Measurements from ENCODE around the gene ADGRV1.

Gene ADGRV1

DNA sequence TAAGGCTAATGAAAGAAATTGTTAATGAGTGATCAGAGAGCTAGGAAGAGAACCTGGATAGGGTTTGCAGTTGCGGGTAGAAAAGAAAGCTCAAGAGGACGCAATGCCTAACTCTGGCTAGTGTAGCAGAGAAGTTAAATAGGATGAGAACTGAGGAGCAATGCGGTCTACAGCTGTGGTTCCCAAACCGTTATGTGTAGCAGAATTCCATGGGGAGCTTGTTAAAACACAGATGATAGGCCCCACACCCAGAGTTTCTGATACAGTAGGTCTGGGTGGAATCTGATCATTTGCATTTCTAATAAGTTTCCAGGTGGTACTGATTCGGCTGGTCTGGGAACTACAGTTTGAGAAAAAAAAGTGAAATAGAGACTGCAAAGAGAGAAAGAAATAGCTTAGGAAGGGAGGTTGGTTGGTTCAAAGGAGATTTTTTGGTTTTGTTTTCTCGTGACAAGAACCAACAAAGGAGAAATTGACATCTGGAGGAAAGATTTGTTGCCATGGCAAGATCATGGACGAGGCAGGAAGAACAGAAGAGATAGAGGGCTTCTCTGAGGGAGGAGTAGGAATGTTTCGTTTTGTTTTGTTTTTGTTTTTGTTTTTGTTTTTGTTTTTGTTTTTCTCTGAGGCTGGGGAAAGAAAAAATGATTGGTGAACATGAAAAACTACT is 548.4 kb downstream of the ADGRV1 start:
- no peak for DNase-seq (ENCODE audit: low read depth, low spot score)

DNA sequence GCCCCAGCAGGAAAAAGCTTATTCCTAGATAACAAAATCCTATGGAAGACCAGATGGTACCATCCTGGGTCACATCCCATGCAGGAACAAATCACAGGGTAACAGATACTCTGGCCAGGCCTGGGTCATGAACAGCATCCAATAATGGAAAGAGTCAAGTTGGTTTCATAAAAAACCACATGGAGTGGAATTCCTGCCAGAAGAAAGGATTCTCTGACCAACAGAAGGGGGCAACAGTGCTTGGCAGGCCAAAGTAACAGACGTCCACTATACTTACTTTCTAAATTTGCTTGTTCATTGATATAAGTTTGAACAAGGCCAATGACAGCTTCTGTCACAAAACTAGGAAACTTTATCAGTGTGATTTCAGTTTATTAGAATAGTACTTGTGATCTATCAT is 551.0 kb downstream of the ADGRV1 start:
- DNase-seq (ENCODE audit: low read depth, low spot score): no peak

DNA sequence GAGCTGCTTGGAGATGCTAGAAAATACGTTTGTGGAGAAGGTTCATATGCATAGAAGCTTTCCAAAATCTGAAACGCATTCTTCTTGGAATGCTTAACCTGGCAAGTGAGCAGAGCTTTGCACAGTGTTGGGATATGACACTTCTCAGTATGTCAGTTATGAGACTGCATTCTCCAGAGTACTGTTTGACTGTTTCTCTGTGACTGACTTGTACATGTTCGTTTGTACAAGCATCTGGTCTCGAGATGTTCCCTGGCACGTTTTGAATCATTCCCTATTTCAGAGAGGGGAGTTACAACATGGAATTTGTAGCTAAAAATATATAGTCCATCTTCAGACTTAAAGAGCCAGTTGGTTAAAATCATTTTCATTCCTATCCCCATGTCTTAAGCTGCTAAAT is 552.1 kb downstream of the ADGRV1 start:
- DNase-seq (ENCODE audit: low read depth, low spot score): no peak

DNA sequence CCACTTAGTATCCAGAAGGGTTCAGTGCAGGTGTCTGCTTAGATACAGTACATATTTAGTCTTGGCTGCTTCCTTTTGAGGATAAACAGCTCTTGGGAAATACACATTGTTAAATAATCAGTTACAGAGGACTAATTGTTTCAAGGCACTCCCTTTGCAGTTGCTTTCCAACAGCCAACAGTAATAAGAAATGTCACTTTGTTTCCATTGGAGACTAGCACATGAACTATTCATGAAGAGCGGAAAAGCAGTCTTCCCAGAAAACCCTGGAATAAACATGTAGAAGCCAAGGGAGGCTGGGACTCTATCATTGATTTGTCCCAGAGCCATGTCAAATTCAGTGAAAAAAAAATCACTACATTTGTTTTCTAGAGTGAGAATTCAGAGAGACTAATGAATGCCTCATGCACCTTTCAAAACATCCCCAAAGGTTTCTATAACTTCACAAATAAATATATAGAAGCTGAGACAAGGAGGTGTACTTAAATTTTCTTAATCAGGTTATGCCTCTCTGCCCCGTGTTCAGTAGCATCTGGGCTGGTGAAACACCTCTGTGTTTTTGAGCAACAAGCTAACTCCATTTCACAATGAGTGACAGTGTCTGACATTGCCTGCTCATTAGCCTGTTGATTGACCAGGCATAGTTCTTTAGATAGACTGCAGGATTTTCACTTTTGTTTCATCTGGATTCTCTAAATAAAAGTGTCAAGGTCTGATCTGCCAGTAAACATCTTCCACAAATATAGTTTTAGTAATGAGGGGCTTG is 553.1 kb downstream of the ADGRV1 start:
- no peak for DNase-seq (ENCODE audit: low read depth, low spot score)

DNA sequence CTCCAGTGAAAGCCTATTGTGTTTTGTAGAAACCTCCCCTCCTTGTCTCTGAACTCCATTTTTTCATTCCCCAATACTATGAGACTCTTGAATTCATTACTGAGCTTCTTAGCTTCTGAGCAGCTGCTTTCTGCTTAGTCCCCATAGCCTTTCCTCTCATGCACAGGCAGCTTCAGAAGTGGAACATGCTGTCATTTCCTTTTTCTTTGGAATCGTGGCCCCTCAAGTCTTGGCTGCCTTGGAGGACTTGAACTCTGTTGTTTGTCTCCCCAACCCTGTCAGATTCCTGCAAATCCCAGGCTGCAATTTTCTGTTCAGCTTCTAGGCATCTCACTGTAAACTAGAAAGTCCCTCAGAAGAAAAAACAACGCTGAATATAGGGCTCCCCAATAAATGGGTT is 556.1 kb downstream of the ADGRV1 start:
- no peak for DNase-seq (ENCODE audit: low read depth, low spot score)

DNA sequence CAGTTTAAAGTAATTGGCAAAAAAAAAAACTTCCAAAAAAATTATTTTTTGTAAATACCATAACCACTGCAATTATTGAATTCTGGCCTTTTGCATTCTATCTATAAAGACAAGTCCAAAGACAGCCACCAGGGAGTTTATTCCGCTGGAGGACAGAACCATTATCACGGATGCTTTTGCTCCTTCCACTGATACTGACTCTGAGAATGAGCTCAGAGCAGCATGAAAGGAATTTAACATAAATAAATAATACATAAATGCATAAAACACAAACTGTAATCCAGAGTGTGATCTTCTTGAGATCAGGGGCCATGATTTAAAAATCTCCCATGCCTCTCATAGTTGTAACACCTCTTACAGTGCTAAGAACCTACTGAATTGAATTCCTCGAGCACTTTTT is 559.8 kb downstream of the ADGRV1 start:
- no peak for DNase-seq (ENCODE audit: low read depth, low spot score)

DNA sequence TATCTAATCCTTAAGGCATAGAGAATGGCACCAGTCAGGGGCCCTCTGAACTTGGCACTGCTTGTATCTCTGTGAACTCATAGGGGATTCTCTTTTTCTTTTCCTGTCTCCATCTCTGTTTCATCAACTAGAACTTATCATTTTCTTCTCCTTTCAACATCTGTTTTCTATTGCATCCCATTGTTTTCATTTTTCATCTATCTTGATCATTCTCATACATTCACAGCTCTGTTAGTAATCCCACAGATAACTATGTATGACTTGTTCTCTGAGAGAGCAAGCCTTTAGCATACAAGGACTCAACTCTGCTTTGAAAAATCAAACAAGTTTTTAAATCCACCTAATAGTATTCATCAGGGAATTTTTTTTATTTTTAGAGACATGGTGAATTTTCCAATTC is 560.2 kb downstream of the ADGRV1 start:
- no peak for DNase-seq (ENCODE audit: low read depth, low spot score)

DNA sequence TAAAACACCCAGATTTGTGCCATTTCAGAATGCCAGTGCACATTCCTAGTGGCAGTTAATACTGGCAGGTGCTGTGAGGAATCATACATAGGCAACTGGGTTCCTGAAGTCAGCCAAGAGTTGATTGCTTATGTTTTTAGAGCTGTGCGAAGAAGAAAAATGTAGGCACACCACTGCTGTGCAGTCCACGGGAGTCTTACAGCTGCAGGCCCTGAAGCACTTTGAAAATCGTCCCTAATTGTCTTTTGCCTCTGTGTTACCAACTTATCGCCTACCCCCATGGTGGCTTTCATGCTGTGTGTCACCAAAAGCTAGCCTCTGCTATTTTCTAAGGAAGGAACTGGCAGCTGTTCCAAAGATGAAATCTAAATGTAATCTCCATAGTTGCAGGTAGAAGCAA is 560.6 kb downstream of the ADGRV1 start:
- no peak for DNase-seq (ENCODE audit: low read depth, low spot score)

DNA sequence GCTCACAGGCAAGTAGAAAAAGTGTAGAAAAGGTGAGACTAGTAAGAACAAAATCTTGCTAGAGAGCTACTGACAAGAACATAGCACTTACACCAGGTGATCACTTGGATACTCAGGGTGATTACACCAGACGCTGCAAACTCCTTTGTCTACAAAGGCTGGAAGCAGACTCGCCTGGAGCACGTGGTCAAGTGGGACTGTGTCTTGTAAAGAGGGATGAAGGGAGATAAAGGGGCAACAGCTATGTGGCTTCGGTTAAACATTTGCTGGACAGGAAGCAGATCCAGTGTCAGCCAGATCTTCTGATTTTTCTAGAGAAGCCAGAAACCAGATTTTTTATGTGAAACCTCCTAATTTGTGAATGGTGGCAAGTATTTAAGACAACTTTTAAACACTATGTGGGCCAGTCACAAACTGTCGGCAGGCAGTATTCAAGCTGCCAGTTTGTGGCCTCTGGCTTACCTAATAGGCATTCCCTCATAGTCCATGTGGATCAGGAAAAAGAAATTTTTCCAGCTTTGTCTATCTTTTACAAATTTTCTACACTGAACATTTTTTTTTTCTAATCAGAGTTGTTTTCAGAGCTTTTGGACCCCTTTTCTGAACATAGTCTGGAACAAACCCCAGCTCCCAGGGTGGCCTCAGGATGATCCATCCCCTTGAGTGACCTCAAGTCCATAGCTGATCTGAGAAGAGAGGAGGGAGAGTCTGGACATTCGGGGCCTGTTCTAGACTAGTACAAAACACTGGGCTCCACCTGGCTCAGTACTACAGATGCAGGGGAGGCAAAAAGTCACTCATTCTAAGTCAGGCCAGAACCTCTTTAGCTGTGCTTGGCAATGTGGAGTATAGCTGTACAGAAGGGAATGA is 561.6 kb downstream of the ADGRV1 start:
- DNase-seq (ENCODE audit: low read depth, low spot score): no peak

DNA sequence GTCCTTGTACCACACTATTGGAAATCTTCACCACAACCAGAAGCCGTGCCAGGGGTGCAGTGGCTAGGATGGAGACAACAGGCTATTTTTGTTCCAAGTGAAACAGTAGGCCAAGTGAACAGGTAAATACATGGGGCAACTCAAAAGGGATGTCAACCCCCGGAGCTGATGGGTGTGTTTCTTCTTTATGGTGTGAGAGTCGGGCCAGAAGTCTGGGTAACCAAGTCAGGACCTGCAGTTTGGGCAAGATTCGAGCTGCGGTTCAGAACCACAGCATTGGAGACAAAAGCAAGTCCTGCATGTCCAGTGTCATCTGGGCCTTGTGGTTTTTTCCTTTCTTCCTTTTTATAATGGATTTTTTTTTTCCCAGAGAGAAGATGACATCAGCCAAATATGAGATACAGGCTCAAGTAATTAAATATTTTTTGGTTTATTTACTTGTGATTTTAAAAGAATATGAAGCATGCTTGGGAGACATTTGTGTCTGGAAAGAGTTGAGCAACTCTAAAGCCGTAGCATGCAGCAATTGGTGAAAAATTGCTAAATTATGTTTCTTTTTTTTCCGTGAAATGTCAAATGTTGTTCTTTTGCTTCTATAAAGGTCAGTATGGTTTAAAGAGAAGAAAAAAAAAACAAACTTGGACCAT is 562.9 kb downstream of the ADGRV1 start:
- DNase-seq (ENCODE audit: low read depth, low spot score): no peak

DNA sequence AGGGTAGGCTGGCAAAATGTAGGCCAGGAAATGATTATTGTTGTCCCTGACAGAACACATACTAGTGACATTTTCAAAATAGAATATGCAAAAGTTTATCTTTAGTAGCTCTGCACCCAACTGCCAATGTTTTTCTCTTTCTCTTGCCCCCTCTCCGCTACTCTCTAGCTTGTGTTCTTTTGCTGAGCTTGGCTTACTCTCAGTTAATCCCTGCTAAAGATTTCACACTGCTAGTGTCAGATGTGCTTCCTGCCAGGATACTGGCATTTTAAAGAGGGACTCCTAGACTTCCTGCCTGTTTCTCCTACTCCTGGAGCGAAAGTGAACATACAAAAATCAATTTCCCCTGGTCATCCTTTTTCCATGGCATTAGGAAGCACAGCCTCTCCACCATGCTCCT is 564.1 kb downstream of the ADGRV1 start:
- no peak for DNase-seq (ENCODE audit: low read depth, low spot score)

DNA sequence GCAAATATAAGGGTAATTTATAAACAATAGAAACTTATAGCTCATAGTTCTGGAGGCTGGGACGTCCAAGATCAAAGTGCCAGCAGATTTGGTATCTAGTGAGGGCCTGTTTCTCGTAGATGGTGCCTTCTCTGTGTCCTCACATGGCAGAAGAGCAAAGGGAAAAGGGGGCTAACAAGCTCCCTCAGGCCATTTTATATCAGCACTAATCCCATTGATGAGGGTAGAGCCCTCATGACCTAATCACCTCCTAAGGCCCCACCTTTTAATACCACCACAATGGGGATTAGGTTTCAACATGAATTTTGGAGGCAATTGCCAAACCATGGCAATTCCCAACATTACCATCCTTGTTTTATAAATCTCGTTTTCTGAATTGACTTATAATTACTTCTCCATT is 564.7 kb downstream of the ADGRV1 start:
- DNase-seq (ENCODE audit: low read depth, low spot score): no peak

DNA sequence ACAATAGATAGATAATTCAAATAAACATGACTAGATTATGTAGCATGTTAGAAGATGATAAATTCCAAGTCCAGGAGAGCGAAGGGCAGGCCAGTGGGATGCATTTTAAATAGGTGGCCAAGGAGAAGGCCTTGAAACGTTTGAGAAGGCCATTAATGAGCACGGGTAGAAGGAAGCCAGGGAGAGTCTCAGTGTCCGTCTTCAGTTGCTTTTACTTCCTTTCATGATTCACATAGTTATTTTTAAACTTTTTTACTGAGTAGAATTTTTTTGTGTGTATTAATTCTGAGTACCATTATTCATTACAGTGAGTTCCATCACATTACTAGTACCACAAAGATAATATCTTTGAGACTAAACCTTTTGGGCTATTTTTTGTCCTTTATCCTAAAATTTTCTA is 565.3 kb downstream of the ADGRV1 start:
- DNase-seq (ENCODE audit: low read depth, low spot score): no peak

DNA sequence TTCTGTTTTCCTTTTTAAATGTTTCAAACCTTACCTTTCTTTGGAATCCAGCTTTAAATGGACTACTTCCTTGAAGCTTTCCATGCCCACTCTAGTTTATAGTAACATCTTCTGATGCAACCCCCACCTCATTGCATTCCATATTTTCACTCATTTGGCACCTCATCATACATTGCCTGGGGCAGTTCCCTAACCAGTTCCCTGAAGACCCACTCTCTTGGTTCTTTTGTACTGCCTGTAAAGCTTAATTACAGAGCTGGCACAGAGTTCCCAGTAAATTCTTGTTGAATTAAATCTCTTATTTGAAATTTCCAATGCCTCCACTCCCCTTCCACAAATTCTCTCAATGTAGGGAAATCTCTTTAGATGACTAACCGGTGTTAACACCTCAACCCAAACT is 567.3 kb downstream of the ADGRV1 start:
- DNase-seq (ENCODE audit: low read depth, low spot score): no peak

DNA sequence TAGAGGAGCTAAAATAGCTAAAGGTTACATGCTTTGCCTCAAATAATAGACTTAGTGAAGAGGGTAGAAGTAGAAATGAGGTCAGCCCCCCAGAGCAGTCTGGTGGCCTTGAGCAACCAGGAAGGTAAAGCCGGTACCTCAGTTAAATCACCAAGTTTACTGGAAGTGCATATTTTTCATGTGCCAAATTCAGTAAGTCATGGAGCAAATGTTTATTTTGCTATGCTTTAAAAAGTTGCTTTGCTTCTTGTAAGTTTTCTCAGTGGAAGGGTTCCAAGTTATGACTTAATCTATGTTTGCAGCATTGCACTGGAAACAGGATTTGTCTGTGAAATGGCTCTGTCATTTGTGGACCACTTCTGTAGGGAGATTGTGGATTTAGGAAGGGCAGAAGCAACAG is 567.9 kb downstream of the ADGRV1 start:
- no peak for DNase-seq (ENCODE audit: low read depth, low spot score)

DNA sequence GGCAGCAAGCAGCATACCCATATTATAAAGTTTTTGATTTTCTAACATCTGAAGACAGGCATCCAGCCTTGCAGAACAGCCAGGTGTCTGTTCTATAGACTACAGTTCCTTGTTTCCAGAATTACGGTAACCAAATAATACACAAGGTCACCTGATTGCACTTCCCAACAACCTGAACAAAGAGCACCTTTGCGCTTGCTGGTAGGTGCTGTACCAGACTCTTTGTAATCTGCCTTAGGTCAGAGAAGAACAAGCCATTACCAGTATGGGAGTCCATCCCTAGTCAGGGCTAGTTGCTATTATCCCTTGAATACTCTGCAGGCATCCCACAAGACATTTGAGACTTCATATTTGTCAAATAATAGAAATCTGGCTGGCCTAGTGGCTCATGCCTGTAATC is 568.3 kb downstream of the ADGRV1 start:
- DNase-seq (ENCODE audit: low read depth, low spot score): no peak

DNA sequence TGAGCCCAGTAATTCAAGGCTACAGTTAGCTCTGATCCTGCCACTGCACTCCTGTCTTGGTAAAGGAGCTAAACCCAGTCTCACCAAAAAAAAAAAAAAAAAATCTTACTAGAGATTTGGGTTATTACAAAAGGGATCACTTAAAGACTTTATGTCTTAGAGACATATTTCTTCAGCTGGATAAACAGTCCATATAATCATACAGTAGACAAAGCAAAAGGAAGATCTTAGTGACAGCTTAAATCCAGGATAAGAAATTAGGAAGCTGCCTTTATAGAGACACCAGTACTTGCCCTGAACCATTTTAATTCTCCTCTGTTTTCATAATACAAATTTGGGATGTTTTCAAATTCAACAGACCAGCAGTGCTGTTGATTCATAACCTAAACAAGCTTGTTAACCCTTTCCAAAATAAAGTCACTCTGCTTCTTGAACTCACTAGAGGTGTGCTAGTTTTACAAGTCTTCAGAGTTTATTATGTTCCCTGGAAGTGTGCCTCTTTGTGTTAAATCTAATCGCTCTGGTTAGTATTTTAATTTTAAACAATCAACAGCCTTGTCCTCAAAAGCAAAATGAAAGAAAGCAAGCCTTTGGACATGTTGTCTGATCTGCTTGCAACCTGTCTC is 569.0 kb downstream of the ADGRV1 start:
- no peak for DNase-seq (ENCODE audit: low read depth, low spot score)

DNA sequence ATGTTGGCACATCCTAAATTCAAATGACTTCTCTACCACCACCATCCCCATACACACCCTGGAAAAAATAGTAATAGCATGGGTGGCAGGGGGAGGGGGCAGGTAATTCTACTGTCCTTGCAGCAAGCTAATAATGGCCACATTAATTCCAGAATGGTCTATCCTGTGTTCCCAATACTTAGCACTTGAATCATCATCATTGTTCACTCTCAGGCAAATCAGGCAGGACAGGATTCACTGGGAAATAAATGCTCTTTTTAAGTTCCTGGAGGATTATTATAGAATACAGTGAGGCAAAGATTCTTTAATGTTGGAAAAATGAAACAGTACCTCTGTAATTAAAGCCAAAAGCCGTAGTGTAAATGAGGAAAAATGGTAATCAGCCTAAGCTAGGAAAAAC is 570.0 kb downstream of the ADGRV1 start:
- DNase-seq (ENCODE audit: low read depth, low spot score): no peak

DNA sequence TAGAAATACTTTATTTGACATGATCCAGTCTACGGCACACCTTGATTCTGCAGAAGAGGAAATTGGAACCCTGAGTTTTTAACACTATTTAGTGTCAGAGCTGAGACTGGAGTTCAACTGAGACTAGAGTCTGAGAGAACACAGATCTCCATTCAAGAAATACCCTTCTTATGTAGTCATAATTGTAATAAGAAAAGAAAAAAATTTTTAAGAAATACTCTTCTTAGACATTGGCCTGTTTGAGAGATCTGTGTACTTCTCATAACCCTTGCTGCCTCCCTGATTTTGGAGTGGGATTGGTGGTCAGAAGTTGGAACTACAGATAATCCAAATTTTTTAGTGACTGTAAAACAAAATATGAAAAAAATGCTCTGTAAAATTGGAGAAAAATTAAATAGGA is 571.2 kb downstream of the ADGRV1 start:
- DNase-seq (ENCODE audit: low read depth, low spot score): no peak

DNA sequence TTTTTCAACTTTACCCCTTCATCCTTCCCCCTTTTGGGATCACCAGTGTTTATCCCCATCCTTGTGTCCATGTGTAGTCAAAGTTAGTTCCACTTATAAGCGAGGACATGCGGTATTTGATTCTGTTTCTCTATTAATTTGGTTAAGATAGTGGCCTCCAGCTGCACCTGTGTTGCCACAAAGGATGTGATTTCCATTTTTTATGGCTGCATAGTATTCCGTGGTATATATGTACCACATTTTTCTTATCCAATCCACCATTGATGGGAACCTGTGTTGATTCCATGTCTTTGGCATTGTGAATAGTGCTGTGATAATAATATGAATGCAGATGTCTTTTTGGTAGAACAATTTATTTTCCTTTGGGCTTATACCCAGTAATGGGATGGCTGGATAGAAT is 572.2 kb downstream of the ADGRV1 start:
- DNase-seq (ENCODE audit: low read depth, low spot score): no peak

DNA sequence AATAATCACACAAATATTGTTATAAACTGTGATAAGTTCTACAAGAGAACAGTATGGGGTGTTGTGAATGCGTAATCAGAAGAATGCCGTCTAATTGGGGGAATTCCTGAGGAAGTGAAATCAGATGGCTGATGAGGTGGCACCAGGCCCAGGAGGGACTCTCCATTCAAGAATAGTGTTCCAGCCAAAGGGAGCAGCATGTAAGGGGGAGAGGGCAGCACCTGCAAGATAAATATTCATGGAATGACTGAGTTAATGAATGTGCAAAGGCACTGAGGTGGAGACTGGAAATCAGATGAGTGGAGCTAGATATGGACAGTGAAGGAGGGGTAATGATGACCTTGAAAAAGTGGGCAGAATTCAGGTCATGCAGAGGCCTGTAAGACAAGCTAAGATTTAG is 574.0 kb downstream of the ADGRV1 start:
- no peak for DNase-seq (ENCODE audit: low read depth, low spot score)

DNA sequence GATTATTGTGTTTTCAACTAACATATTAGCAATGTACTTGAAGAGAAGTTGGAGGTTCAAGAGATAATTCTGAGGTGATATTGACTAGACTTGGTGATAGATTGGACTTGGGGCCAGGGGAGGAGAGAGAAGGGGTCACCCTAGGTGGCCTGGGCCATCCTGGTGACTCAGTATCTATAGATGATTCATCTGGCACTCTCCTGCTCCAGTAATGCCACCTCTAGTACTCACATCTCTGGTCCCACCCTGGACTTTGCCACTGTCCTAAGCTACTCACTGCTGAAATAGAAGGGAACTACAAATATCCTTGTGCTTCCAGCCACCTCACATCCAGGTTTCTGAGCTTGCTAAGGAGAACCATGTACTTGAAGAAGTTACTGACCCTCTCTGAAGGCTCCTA is 574.6 kb downstream of the ADGRV1 start:
- DNase-seq (ENCODE audit: low read depth, low spot score): no peak

Measured in activated naive CD8-positive, alpha-beta T cell treated with anti-CD3 and anti-CD28 coated beads, Interleukin-2, amount 50 U/mL, for 16 hours (primary cell).